K562 (cell line): Measurements from ENCODE around the gene USP2. TPM values are rescaled to one million over a fixed set of nuclear protein-coding genes. Genes with fewer than 3 reads are reported as not detected.

ENCODE experiments used
- CHD7 ChIP-seq: fragments of 200-600 bp; sonication (generic); IDR thresholded peaks from one replicate; pipeline ENCODE4 v1.6.1; 2012; ENCODE audit warnings: mild to moderate bottlenecking, low read depth, low read length, inconsistent platforms
- DACH1 ChIP-seq: fragments of 450-650 bp; IDR thresholded peaks from 2 replicates; pipeline ENCODE4 v1.6.1; 2018; ENCODE audit not compliant: partially characterized antibody
- ETV1 ChIP-seq: fragments of 450-650 bp; conservative IDR thresholded peaks from 2 replicates; pipeline ENCODE4 v1.6.1; 2016; ENCODE audit warnings: missing genetic modification characterization, control low read depth, low read depth, missing compliant biosample characterization
- GABPB1 ChIP-seq: sonication (generic); formaldehyde crosslinking; IDR thresholded peaks from 2 replicates; pipeline ENCODE4 v1.8.0; 2022; ENCODE audit warnings: mild to moderate bottlenecking, missing genetic modification reagents
- GTF2A2 ChIP-seq: IDR thresholded peaks from 2 replicates; pipeline ENCODE4 v1.6.1; 2016; ENCODE audit warnings: mild to moderate bottlenecking, missing genetic modification characterization, missing compliant biosample characterization
- JUND ChIP-seq, 2 experiments: IDR thresholded peaks; 2 replicates in 1 of 2; 3 replicates in 1 of 2; pipeline ENCODE4 v1.6.1; 2011; ENCODE audit warnings: borderline replicate concordance in 2 of 2, low read depth in 2 of 2, low read length in 2 of 2, improper control_type of control experiment in 1 of 2, missing biosample characterization in 1 of 2, missing genetic modification characterization in 1 of 2, missing genetic modification reagents in 1 of 2
- KHSRP ChIP-seq: fragments of 450-650 bp; IDR thresholded peaks from 2 replicates; pipeline ENCODE4 v1.6.1; 2017
- NFRKB ChIP-seq: fragments of 450-650 bp; IDR thresholded peaks from 2 replicates; pipeline ENCODE4 v1.6.1; 2016; ENCODE audit warnings: low read depth
- POU5F1 ChIP-seq: fragments of 150-350 bp; IDR thresholded peaks from 2 replicates; pipeline ENCODE4 v1.6.1; 2014; ENCODE audit warnings: borderline replicate concordance, low read length, low read depth, mild to moderate bottlenecking; ENCODE audit not compliant: partially characterized antibody
- RAD51 ChIP-seq: fragments of 450-650 bp; IDR thresholded peaks from 2 replicates; pipeline ENCODE4 v1.7.1; 2016; ENCODE audit warnings: low read depth, mild to moderate bottlenecking, borderline replicate concordance
- RFX5 ChIP-seq: IDR thresholded peaks from 2 replicates; pipeline ENCODE4 v1.6.1; 2011; ENCODE audit warnings: low read depth, mild to moderate bottlenecking, improper control_type of control experiment, low read length
- SETDB1 ChIP-seq: IDR thresholded peaks from one replicate; pipeline ENCODE4 v1.6.1; 2012; ENCODE audit warnings: low read length, control low read depth, inconsistent platforms
- SPI1 ChIP-seq: IDR thresholded peaks from 2 replicates; pipeline ENCODE4 v1.6.1; 2011; ENCODE audit warnings: low read depth, low read length, control low read depth, borderline replicate concordance
- TEAD1 ChIP-seq, 2 experiments: fragments of 450-650 bp in 1 of 2; sonication (generic) in 1 of 2; formaldehyde crosslinking; IDR thresholded peaks; 2 replicates each; pipeline versions ENCODE4 v1.4.0 to v1.8.0; 2020 to 2022; ENCODE audit warnings: mild to moderate bottlenecking in 2 of 2, missing genetic modification reagents in 1 of 2
- ZNF140 ChIP-seq: fragments of 250-450 bp; sonication (Bioruptor Pico); IDR thresholded peaks from 2 replicates; pipeline ENCODE4 v1.8.0; 2021; ENCODE audit warnings: moderate library complexity, mild to moderate bottlenecking, inconsistent platforms
- ZNF551 ChIP-seq: fragments of 250-450 bp; sonication (Bioruptor Pico); IDR thresholded peaks from 2 replicates; pipeline ENCODE4 v1.5.0; 2021; ENCODE audit warnings: mild to moderate bottlenecking, moderate library complexity
- ZNF77 ChIP-seq: fragments of 250-450 bp; sonication (Bioruptor Pico); IDR thresholded peaks from 2 replicates; pipeline ENCODE4 v1.5.0; 2020
- polyA plus RNA-seq, 8 experiments: library from polyadenylated mRNA; depleted of rRNA in 4 of 8; stranded (reverse) in 5 of 8; unstranded in 3 of 8; fragments of >200 nt; fragmentation: Nextera tagmentation in 2 of 8; fragmentation: Illumina TruSeq in 1 of 8; extraction: Ambion mirVana in 2 of 8; extraction: Trizol in 1 of 8; gene quantifications; 2 replicates each; pipeline versions ENCODE4 v1.2.1 to v1.2.3, GENCODE V29; 2011 to 2014; ENCODE audit warnings: inconsistent platforms in 1 of 8, missing spikeins in 1 of 8
- total RNA-seq, 7 experiments: library from RNA; depleted of rRNA in 6 of 7; stranded (reverse); fragments of >200 nt in 6 of 7; fragmentation: Illumina TruSeq in 2 of 7; extraction: Trizol in 2 of 7; gene quantifications; 2 replicates each; pipeline versions ENCODE4 v1.2.1 to v1.2.3, GENCODE V29; 2011 to 2021; ENCODE audit warnings: low replicate concordance in 1 of 7

USP2 gene
- total and polyA plus RNA-seq, 9 of the 15 experiments (the other 6 are each of a cell fraction or from before 2014, with no cell fraction given), result 2.8 to 16.9 (median 3.9) TPM

- no peak for TF ChIP-seq CHD7
- no peak for TF ChIP-seq ZNF140
- TF ChIP-seq ZNF551 (CRISPR knock-in tag), result no peak
- TF ChIP-seq KHSRP, result no peak
- peak; percentile 20 for TF ChIP-seq DACH1
- TF ChIP-seq RAD51, result no peak
- peak; percentile 91 for TF ChIP-seq GABPB1 (CRISPR knock-in tag)
- TF ChIP-seq ETV1, result peak; percentile 78
- TF ChIP-seq POU5F1, result no peak
- TF ChIP-seq ZNF77 (CRISPR knock-in tag), result no peak
- 0 out of 2 replicates have a peak, but pooled peaks have one; percentile 21 for TF ChIP-seq SPI1
- TF ChIP-seq SETDB1, result no peak
- peak; percentile 58 for TF ChIP-seq NFRKB
- no peak for TF ChIP-seq GTF2A2 (tag)
- TF ChIP-seq RFX5, result no peak
- TF ChIP-seq TEAD1 (CRISPR knock-in tag; IDR thresholded peaks at IDR 0.05), result no peak
- TF ChIP-seq JUND (IDR thresholded peaks at IDR 0.05; ENCODE audit: borderline replicate concordance, low read depth, low read length), result peak; percentile 79
- TF ChIP-seq JUND (tag; IDR thresholded peaks at IDR 0.05; ENCODE audit: borderline replicate concordance, low read depth, low read length), result peak; percentile 66; the same call in 1 of the 3 replicates
Observed at GRCh38 chr11:119318240-119319135, 63.0 kb downstream of the USP2 start (continued).
